Measurements from ENCODE around the gene NT5C. TPM values are rescaled to one million over a fixed set of nuclear protein-coding genes. Genes with fewer than 3 reads are reported as not detected.

The NT5C gene
- total RNA-seq, 6 experiments from 2014 or later, result 10.5 to 35.1 (median 12.6) TPM

- no peak for TF ChIP-seq POLR2A (IDR thresholded peaks at IDR 0.05)
- TF ChIP-seq, protein P1, sequence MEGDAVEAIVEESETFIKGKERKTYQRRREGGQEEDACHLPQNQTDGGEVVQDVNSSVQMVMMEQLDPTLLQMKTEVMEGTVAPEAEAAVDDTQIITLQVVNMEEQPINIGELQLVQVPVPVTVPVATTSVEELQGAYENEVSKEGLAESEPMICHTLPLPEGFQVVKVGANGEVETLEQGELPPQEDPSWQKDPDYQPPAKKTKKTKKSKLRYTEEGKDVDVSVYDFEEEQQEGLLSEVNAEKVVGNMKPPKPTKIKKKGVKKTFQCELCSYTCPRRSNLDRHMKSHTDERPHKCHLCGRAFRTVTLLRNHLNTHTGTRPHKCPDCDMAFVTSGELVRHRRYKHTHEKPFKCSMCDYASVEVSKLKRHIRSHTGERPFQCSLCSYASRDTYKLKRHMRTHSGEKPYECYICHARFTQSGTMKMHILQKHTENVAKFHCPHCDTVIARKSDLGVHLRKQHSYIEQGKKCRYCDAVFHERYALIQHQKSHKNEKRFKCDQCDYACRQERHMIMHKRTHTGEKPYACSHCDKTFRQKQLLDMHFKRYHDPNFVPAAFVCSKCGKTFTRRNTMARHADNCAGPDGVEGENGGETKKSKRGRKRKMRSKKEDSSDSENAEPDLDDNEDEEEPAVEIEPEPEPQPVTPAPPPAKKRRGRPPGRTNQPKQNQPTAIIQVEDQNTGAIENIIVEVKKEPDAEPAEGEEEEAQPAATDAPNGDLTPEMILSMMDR (IDR thresholded peaks at IDR 0.05), result no peak
- no peak overlapping the region for H3K27ac ChIP-seq
- H3K4me3 ChIP-seq, result no peak overlapping the region
- DNase-seq (no peak), ATAC-seq (no peak)
- intact Hi-C loops (cut with DNase I), result loop anchor here (10.0 kb wide), 2 partner anchors 51 to 89 kb away; partner anchors contain the start of gene NUP85 (in 1 of the 2)
- H3K9me3 ChIP-seq, result no peaks in the 10 kb centered on the region
- no peaks in the 10 kb centered on the region for H3K36me3 ChIP-seq
- peaks cover 0 to 21% (median 2%) of the 10 kb centered on the region in 4 donors for H3K4me1 ChIP-seq
- no peaks in the 10 kb centered on the region for H3K27me3 ChIP-seq
Observed at GRCh38 chr17:75115555-75115954, 16.0 kb downstream of the NT5C start.

- H3K27ac ChIP-seq, result peak overlapping the region; percentile 62 to 78 (median 62)
- H3K9me3 ChIP-seq, result no peaks in the 10 kb centered on the region
- no peak for ATAC-seq
- peaks cover 0 to 23% (median 2%) of the 10 kb centered on the region in 4 donors for H3K4me1 ChIP-seq
- intact Hi-C loops (cut with DNase I), result loop anchor here (10.0 kb wide), 2 partner anchors 50 to 90 kb away; partner anchors contain the start of gene NUP85 (in 1 of the 2)
- H3K27me3 ChIP-seq, result no peaks in the 10 kb centered on the region
- no peak for DNase-seq
- TF ChIP-seq POLR2A (IDR thresholded peaks at IDR 0.05), result no peak
- TF ChIP-seq, protein P1 (IDR thresholded peaks at IDR 0.05), result no peak
- no peaks in the 10 kb centered on the region for H3K36me3 ChIP-seq
- 38% methylated on average over 13 of the region's 19 CpGs for WGBS (ENCODE audit: insufficient coverage, low coverage, low lambda C conversion rate, missing lambda C conversion rate)
- H3K4me3 ChIP-seq, result peak overlapping the region; percentile 38 to 49 (median 43)
Observed at GRCh38 chr17:75114552-75115314, 16.8 kb downstream of the NT5C start.

- peak overlapping the region; percentile 38 to 49 (median 43) for H3K4me3 ChIP-seq
- intact Hi-C loops (cut with DNase I), result loop anchor here (10.0 kb wide), 2 partner anchors 49 to 91 kb away; partner anchors contain the start of gene NUP85 (in 1 of the 2)
- WGBS (ENCODE audit: insufficient coverage, low coverage, low lambda C conversion rate, missing lambda C conversion rate), result under 1% methylated on average over 15 of the region's 22 CpGs
Observed at GRCh38 chr17:75113798-75114551, 17.6 kb downstream of the NT5C start.

GRCh38 chr17:75111777-75112335, 19.7 kb downstream of the NT5C start:
- TF ChIP-seq, protein P1 (IDR thresholded peaks at IDR 0.05), result no peak
- TF ChIP-seq POLR2A (IDR thresholded peaks at IDR 0.05), result no peak
- Histone ChIP-seq H3K36me3 (no peaks in the 10 kb centered on the region), H3K27ac (no peak overlapping the region), H3K4me1 (peaks cover 0 to 29% (median 5%) of the 10 kb centered on the region in 4 donors), H3K4me3 (no peak overlapping the region), H3K27me3 (no peaks in the 10 kb centered on the region), H3K9me3 (no peaks in the 10 kb centered on the region)
- DNase-seq, result no peak
- ATAC-seq, result no peak
- intact Hi-C loops (cut with DNase I), result loop anchor here (10.0 kb wide), 2 partner anchors 47 to 93 kb away; partner anchors contain the start of gene NUP85 (in 1 of the 2)
- WGBS (ENCODE audit: insufficient coverage, low coverage, low lambda C conversion rate, missing lambda C conversion rate), result 75% methylated on average over 7 of the region's 7 CpGs

More at GRCh38 chr17:75113798-75114551, 17.6 kb downstream of the NT5C start:
- Histone ChIP-seq H3K9me3 (no peaks in the 10 kb centered on the region), H3K27me3 (no peaks in the 10 kb centered on the region), H3K36me3 (no peaks in the 10 kb centered on the region), H3K27ac (peak overlapping the region; percentile 62 to 78 (median 62)), H3K4me1 (peaks cover 0 to 29% (median 5%) of the 10 kb centered on the region in 4 donors)
- no peak for TF ChIP-seq POLR2A (IDR thresholded peaks at IDR 0.05)
- TF ChIP-seq, protein P1 (IDR thresholded peaks at IDR 0.05), result peak; percentile 94 to 98 (median 98)
- ATAC-seq (peak; percentile 78 to 87 (median 82)), DNase-seq (peak; percentile 83 to 89 (median 84))

All from right lobe of liver (tissue), 6 donors.